Measurements from ENCODE around the gene NR2F2. TPM values are rescaled to one million over a fixed set of nuclear protein-coding genes. Genes with fewer than 3 reads are reported as not detected.
A peak's percentile ranks its signal among the peaks of the same experiment; 100 is the strongest.

Gene NR2F2
- 12.4 and 14.1 TPM in 2 replicates for total RNA-seq (2014; rRNA removed; shearing (Covaris generic))

DNA sequence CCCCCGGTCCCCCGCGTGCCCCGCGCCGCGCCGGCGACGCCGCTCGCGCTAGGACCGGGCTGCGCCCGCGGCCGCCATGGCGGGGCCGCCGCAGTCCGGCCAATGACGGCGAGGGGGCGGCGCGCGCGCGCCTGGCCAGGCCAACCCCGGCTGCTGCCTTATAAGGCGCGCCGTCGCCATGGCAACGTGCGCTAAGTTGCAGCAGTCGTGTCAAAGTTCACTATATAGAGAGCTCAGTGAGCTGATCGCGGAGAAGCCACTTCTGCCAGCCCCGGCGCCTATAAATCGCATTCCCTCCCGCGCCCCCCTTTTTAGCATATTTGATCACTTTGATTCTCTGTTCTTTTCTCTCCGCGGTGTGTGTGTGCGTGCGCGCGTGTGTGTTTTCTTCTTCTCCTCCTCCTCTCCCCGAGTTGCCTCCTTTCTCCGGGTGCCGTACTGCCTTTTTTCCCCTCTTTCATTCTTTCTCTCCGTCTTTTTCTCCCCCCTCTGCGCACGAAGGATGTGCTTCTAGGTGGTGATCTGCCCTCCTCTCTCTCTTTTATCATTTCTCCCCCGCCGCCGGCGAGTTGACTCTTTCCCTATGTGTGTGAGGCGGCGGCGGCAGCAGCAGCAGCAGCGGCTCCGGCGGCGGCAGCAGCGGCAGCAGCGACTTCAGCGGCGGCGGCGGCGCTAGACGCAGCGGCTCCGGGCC is at the start of gene NR2F2:
NR2F2 (plus strand) TSS at position 251 of the 694 bp plus-strand sequence. CDS start 1,406 bp downstream, outside the sequence.
- DNase-seq (ENCODE audit: low read depth) = peak; percentile 99

DNA sequence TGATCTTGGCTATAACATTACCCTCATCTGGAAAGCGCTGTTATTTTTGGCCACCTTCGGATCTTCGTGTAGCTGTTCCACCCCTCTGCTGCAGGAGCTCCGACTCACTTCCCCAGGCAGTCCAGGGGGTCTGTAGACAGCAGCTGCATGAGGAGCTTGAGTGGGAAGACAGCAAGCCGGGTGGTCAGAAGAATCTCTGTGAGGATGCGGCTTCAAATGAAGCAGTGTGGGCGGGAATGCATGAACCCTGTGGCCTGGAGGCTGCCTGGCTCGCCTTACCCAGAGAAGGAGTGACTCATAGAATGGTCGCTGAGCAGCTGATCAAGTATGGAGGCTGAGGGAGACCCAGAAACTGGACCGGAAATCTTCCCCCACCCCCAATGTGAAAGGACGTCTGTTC is 45.2 kb upstream of the NR2F2 start:
- DNase-seq (ENCODE audit: low read depth) = peak; percentile 95

DNA sequence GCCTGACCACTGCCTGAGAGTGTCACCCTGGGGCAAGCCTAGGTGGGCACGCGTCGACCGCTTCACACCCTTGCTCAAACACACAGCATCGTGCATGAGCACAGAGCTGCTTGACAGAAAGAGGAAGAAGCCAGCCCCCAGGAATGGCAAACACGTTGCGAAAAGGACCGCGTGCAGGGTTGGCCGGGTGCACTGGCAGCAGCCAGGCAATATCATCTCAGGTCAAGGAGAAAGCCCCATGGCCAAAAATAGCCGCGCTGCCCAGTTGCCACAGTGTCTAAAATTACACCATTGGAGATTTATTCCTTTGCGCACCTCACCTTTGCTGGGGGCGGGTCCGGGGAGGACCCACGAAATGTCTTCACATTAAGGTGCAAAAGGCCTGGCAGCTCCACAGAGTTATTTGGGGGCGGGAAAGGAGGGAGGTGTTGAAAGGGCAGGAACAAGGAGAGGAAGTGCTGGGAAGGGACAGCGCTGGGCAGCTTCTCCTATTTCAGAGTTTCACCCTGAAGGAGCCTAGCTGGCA is 44.7 kb upstream of the NR2F2 start:
- no peak for DNase-seq (ENCODE audit: low read depth)

- DNase-seq (ENCODE audit: low read depth) = no peak
Observed at GRCh38 chr15:96290679-96291078, 39.8 kb upstream of the NR2F2 start.

GRCh38 chr15:96292635-96293034 is 37.9 kb upstream of the NR2F2 start:
- DNase-seq (ENCODE audit: low read depth) = no peak

DNA sequence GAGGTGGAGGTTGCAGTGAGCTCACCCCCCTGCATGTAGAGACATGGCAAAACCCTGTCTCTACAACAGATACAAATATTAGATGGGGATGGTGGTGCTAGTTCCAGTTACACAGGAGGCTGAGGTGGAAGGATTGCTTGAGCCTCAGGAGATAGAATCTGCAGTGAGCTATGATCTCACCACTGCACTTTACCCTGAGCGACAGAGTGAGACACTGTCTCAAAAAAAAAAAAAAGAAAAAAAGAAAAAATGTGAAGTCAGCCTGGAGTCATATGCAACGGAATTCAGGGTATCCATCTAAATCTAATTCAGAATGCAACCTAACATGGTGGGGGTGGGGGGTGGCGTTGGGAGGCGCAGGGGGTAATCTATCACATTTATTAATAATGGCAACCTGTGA is 37.1 kb upstream of the NR2F2 start:
- DNase-seq (ENCODE audit: low read depth) = no peak

DNA sequence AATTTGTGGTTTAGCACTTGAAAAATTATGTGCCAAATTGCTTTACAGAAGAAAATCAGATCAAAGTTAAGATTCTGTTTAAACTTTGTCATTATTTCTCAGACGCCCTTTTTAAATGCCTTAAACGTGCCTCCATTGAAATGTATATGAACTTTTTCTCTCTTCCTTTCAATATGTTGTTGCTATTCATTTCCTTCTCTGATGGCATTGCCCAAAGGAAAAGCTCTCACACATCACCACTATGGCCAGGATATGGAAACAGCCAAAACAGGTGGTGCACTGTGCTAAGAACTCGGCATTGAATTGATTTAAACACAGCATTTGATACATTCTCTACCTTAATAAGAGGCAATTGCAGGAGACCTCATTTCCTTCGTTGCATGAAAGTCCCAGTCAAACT is 35.7 kb upstream of the NR2F2 start:
- no peak for DNase-seq (ENCODE audit: low read depth)

DNA sequence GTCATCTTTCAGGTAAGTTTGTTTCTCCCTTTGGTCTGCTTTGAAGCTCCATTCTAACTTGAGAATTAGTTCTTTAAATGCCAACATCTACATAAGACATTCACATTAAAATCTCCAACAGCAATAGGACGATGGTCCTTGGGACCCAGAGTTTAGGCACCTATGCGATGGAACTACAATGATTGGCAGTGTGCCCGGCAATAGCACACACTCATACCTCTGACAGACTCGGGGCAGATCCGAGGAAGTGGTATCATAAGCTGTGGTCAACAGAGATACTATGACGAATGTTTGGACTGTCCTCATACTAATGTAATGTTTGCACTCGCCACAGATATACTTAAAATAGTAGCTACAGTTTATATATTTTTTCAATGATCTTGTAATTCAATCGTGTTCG is 34.2 kb upstream of the NR2F2 start:
- DNase-seq (ENCODE audit: low read depth) = peak; percentile 86

DNA sequence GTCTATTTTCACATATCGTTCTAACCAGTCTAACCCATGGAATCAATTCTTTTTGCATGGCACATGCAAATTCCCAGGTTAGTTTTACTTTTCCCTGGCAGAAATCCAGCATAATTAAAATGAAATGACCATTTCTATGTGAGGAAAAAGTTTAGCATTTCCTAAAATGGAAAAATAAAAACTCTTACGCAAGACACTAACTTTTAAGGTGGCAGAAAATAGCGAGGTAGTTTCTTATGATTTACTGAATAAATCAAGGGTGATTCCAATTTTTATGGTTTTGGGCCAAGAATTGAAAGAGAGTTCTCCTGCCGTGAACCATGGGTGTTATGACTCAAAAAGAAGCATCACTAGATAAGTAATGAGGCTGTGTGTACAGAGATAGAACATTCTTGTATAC is 32.7 kb upstream of the NR2F2 start:
- DNase-seq (ENCODE audit: low read depth) = no peak

DNA sequence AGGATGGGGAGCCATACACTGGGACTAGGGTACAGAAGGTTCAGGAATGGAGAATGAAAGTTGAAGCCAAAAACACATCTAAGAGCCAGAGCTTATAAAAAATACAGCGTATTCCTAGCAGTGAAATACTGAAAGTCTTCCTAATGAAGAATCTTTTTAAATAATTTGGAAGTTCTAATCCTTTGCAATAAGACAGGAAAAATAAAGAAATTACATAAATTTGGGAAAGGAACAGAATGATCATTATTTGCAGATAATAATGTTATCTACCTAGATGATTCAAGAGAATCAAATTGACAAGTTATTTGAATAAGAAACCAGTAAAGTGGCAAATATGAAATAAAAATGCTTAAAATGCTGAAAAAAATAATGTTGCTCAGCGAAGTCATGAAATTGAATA is 32.3 kb upstream of the NR2F2 start:
- DNase-seq (ENCODE audit: low read depth) = no peak

GRCh38 chr15:96300836-96301235 is 29.7 kb upstream of the NR2F2 start:
- no peak for DNase-seq (ENCODE audit: low read depth)

DNA sequence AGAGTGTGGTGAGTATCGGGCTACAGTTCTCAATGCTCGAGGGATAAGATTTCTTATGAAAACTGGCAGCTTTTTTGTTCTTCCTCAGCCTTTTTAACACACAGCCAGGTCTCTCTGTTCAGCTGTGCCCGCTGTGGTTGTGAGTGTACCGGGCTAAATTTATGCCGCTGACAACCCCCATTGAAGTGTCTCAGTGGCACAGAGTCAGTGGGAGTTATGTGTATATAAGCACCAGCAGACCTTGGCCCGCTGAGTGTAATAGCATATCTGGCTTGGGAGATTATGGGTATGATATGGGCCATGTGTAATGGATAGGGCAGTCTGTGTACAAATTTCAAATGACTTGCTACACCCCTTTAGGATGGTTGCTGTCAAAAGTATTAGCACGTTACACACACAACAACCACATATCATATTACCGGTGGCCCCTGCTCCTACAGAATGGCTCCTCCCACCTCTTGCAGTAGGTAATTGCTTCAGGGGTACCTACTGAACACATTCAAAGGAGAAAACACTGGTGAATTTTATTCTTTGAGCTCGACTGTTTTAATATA is 26.9 kb upstream of the NR2F2 start:
- DNase-seq (ENCODE audit: low read depth) = no peak

DNA sequence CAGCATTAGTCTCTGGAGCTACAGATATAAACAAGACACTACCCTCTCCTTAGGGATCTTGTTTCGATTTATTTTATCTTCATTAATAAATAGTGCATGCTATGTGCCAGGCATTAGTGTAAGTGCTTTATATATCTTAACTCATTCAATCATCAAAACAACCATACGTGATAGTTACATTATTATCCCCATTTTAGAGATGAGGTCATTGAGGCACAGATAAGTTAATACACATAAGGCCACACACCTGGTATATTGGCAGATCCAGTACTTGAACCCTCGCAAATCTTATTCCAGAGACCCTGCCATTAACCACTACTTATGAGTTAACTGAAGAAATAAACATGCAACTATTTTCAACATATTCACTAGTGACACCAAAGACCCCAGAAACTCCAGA is 25.7 kb upstream of the NR2F2 start:
- no peak for DNase-seq (ENCODE audit: low read depth)

GRCh38 chr15:96306321-96306720 is 24.2 kb upstream of the NR2F2 start:
- no peak for DNase-seq (ENCODE audit: low read depth)

DNA sequence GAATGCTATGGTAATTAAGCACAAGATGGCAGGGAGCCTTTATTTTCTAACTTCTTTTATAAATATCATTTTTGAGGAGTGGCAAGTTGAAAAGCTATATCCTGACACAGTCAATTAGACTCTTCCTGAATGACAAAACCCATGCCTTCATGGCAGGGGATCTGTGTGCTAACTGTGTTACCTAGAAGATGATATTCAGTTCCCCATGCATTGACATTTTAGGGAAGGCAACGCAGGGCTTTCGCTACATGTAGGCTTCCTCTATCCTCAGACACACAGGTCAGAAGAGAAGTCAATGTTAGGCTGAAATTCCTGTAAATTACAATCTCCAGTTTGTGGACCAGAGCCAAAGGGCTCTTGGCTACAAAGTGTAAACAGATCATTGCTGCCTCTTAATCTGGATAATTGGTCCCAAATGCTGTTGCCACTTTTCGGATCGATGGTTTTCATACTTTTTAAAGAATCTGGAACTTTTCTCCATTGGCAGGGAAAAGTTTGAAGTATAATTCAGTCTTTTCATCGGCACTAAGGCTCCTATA is 22.6 kb upstream of the NR2F2 start:
- DNase-seq (ENCODE audit: low read depth) = no peak

- no peak for DNase-seq (ENCODE audit: low read depth)
Observed at GRCh38 chr15:96309143-96309660, 21.3 kb upstream of the NR2F2 start.

DNA sequence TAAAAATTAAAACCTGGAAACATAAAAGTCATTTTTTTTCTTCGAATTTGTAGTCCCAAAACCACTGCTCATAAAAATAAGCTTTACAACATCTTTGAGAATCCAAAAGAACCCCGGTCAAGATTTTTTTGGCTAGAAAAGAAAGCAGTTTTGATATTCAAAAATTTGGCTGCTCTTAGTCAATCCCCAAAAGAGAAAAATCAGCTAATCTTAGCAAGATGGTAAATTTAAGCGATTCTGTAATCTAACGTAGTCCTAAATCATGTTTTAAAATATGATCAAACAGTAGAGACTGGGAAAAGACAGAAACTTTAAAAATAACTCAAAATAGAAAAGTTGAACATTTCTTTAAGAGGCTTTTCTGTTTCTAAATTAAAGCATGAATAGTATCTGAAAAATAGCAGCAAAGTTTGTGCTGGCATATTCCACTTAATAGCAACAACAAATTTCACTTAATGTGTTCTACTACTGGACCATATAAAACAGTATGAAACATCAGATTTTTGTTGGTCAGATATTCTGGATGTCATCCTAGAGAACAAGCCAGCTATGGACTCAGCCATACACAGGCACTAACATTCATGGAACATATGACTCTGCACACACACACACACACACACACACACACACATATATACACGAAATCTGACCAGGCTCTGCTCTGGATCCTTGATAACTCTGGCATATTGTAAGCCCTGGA is 19.1 kb upstream of the NR2F2 start:
- DNase-seq (ENCODE audit: low read depth) = no peak

GRCh38 chr15:96311956-96312294 is 18.6 kb upstream of the NR2F2 start:
- no peak for DNase-seq (ENCODE audit: low read depth)

GRCh38 chr15:96312641-96313335 is 17.7 kb upstream of the NR2F2 start:
- no peak for DNase-seq (ENCODE audit: low read depth)

DNA sequence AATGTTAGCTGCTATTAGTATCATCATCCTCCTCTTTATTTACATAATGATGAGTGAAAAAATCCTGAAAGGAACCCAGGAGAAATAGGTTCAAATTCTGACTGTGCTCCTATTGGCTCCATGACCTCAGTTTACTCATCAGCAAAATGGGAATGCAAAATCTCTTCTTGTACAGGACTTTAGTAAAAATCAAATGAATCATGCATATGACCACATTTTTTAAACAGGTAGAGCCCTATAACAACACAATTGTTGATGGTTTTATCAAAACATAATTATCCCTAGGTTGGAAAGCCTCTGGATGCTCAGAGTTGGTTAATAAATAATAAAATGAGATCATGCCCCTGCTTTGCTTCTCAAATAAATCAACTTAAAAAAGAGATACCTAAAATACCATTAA is 16.0 kb upstream of the NR2F2 start:
- no peak for DNase-seq (ENCODE audit: low read depth)

DNA sequence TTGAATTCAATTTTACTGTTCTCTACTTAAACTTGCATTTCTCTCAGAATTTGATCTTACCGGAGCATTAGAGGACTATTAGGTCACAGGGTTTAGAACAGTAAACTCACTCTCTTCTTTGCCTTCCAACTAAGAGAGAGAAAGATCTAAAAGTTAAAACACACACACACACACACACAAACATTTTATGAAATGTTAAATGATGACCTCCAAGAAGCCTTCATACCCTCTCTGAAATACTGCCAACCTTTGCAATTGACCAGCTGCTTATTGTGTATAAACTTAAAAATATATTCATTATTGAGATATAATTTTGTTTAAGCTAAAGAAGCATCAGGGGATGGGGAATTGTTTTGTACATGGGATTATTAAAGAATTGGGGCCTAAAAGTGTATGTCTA is 15.5 kb upstream of the NR2F2 start:
- DNase-seq (ENCODE audit: low read depth) = no peak
